Neural progenitor cell (in vitro differentiated cells): ENCODE data around the gene PRKCA.
"Not testable (repeated sequence)": the region's sequence is repeated elsewhere in the genome, so short reads cannot be mapped to it uniquely, and the experiment has no call there.

Source experiments
- CTCF ChIP-seq: fragments of 200-600 bp; sonication (generic); IDR thresholded peaks from 2 replicates; pipeline ENCODE4 v1.5.1; 2017; ENCODE audit warnings: antibody characterized with exemption, mild to moderate bottlenecking
- EZH2 ChIP-seq: fragments of 200-600 bp; sonication (generic); IDR thresholded peaks from 2 replicates; pipeline ENCODE4 v1.6.1; 2017; ENCODE audit warnings: antibody characterized with exemption, mild to moderate bottlenecking, moderate library complexity
- EZH2phosphoT487 ChIP-seq: fragments of 200-600 bp; sonication (generic); IDR thresholded peaks from 2 replicates; pipeline ENCODE4 v1.6.1; 2017; ENCODE audit warnings: antibody characterized with exemption

DNA sequence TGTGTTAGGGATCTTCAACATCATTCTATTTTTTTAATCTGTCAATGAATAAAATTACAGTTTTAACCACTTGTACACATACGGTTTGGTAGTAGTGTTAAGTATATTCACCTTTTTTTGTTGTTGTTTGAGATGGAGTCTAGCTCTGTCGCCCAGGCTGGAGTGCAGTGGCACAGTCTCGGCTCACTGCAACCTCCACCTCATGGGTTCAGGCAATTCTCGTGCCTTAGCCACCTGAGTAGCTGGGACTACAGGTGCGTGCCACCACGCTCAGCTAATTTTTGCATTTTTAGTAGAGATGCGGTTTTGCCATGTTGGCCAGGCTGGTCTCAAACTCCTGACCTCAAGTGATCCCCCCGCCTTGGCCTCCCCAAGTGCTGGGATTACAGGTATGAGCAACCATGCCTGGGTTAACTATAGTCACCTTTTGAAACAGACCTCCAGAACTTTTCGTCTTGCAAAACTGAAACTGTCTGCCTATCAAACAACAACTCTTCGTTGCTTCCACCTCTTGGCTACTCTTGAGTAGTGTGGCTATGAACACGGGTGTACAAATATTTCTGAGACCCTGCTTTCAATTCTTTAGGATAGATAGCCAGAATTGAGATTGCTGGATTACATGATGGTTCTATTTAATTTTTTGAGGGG is 97.8 kb downstream of the PRKCA start:
- not testable (repeated sequence) for TF ChIP-seq CTCF, EZH2phosphoT487, EZH2
